Astrocyte (in vitro differentiated cells and primary cell): Measurements from ENCODE around the gene C1QL4. TPM values are rescaled to one million over a fixed set of nuclear protein-coding genes. Genes with fewer than 3 reads are reported as not detected.

Source experiments
- DNase-seq: peaks from one replicate; pipeline ENCODE4 v3.0.0-alpha.2; 2010; ENCODE audit warnings: low read depth
- FAIRE-seq: peaks from 2 replicates; lab custom pipeline; 2011; peaks lifted over from hg19 to GRCh38; lab: Jason Lieb, UNC
- H2AFZ ChIP-seq: 2 replicates; pipeline ENCODE4 v1.6.0; 2012; ENCODE audit warnings: low read depth, low read length, inconsistent platforms
- H3K27ac ChIP-seq: 2 replicates; pipeline ENCODE4 v1.5.1; 2011; ENCODE audit warnings: low read depth, low read length, inconsistent platforms
- H3K27me3 ChIP-seq: 2 replicates; pipeline ENCODE4 v1.6.0; 2011; ENCODE audit warnings: low read length, inconsistent platforms; ENCODE audit not compliant: insufficient read depth
- H3K36me3 ChIP-seq: 2 replicates; pipeline ENCODE4 v1.5.1; 2011; ENCODE audit warnings: low read length, inconsistent platforms; ENCODE audit not compliant: insufficient read depth
- H3K4me1 ChIP-seq: 2 replicates; pipeline ENCODE4 v1.5.1; 2011; ENCODE audit warnings: low read length, inconsistent platforms; ENCODE audit not compliant: insufficient read depth
- H3K4me2 ChIP-seq: 2 replicates; pipeline ENCODE4 v1.6.0; 2012; ENCODE audit warnings: low read length, inconsistent platforms
- H3K4me3 ChIP-seq: 2 replicates; pipeline ENCODE4 v1.5.1; 2011; ENCODE audit warnings: low read depth, mild to moderate bottlenecking, low read length, inconsistent platforms; ENCODE audit not compliant: insufficient read depth
- H3K79me2 ChIP-seq: 2 replicates; pipeline ENCODE4 v1.6.0; 2012; ENCODE audit warnings: mild to moderate bottlenecking, low read length, inconsistent platforms; ENCODE audit not compliant: insufficient read depth
- H3K9ac ChIP-seq: 2 replicates; pipeline ENCODE4 v1.6.0; 2012; ENCODE audit warnings: mild to moderate bottlenecking, low read length, inconsistent platforms
- H3K9me3 ChIP-seq: 2 replicates; pipeline ENCODE4 v1.5.1; 2012; ENCODE audit warnings: low read depth, mild to moderate bottlenecking, low read length, inconsistent platforms; ENCODE audit not compliant: insufficient read depth
- H4K20me1 ChIP-seq: 2 replicates; pipeline ENCODE4 v1.6.0; 2012; ENCODE audit warnings: low read length, inconsistent platforms; ENCODE audit not compliant: insufficient read depth
- H3K27ac Mint-ChIP-seq: one replicate; pipeline ENCODE4 v1.8.0; 2021; ENCODE audit warnings: mild to moderate bottlenecking, mixed read lengths; ENCODE audit not compliant: unreplicated experiment
- H3K27me3 Mint-ChIP-seq: one replicate; pipeline ENCODE4 v1.8.0; 2021; ENCODE audit warnings: low read depth, mixed read lengths; ENCODE audit not compliant: unreplicated experiment
- H3K36me3 Mint-ChIP-seq: one replicate; pipeline ENCODE4 v1.8.0; 2021; ENCODE audit warnings: low read depth, mixed read lengths; ENCODE audit not compliant: unreplicated experiment
- H3K4me1 Mint-ChIP-seq: one replicate; pipeline ENCODE4 v1.8.0; 2021; ENCODE audit warnings: low read depth, mixed read lengths; ENCODE audit not compliant: unreplicated experiment
- H3K4me3 Mint-ChIP-seq: one replicate; pipeline ENCODE4 v1.8.0; 2021; ENCODE audit warnings: mild to moderate bottlenecking, moderate library complexity, mixed read lengths; ENCODE audit not compliant: unreplicated experiment
- H3K9me3 Mint-ChIP-seq: one replicate; pipeline ENCODE4 v1.8.0; 2021; ENCODE audit warnings: mild to moderate bottlenecking, mixed read lengths; ENCODE audit not compliant: unreplicated experiment
- CTCF ChIP-seq: IDR thresholded peaks from 2 replicates; pipeline ENCODE4 v1.5.1; 2011; ENCODE audit warnings: low read depth, mild to moderate bottlenecking, inconsistent platforms, low read length, moderate library complexity; ENCODE audit not compliant: insufficient read depth
- EZH2 ChIP-seq: IDR thresholded peaks from 2 replicates; pipeline ENCODE4 v1.6.1; 2012; ENCODE audit warnings: mild to moderate bottlenecking, low read length, inconsistent platforms; ENCODE audit not compliant: insufficient read depth
- total RNA-seq: library from RNA; stranded (reverse); gene quantifications from 2 replicates; pipeline ENCODE4 v1.2.1, GENCODE V29; 2021

C1QL4 gene
- total RNA-seq, 1 donor from 2014 or later, result 0.09 TPM

GRCh38 chr12:49332891-49333371 lies 4.1 kb downstream of the C1QL4 start:
- Histone ChIP-seq H3K4me1 (peaks cover 3% of the 10 kb centered on the region), H3K9me3 (peaks cover 3% of the 10 kb centered on the region), H3K9ac (no peak overlapping the region), H3K27me3 (peaks cover 48% of the 10 kb centered on the region), H4K20me1 (peaks cover 8% of the 10 kb centered on the region), H3K36me3 (no peaks in the 10 kb centered on the region), H3K27ac (no peak overlapping the region), H3K4me3 (peak overlapping the region; percentile 5), H3K4me2 (peak overlapping the region; percentile 73), H2AFZ (peak overlapping the region; percentile 69), H3K79me2 (no peaks in the 10 kb centered on the region)
- Mint-ChIP-seq H3K27me3 (peaks cover 65% of the 10 kb centered on the region), H3K36me3 (peaks cover 5% of the 10 kb centered on the region), H3K4me1 (no peaks in the 10 kb centered on the region), H3K27ac (no peak overlapping the region), H3K4me3 (peak overlapping the region; percentile 54), H3K9me3 (peaks cover 10% of the 10 kb centered on the region)
- TF ChIP-seq EZH2 (peak; percentile 66), CTCF (no peak)
- no peak for DNase-seq
- FAIRE-seq, result no peak

- peak overlapping the region; percentile 73 for H3K4me2 ChIP-seq
- no peak for TF ChIP-seq EZH2
- no peak for TF ChIP-seq CTCF
- H3K36me3 ChIP-seq, result no peaks in the 10 kb centered on the region
- H4K20me1 ChIP-seq, result peaks cover 8% of the 10 kb centered on the region
- no peak overlapping the region for H3K4me3 ChIP-seq
- no peaks in the 10 kb centered on the region for H3K79me2 ChIP-seq
- FAIRE-seq (no peak), DNase-seq (no peak)
- peaks cover 3% of the 10 kb centered on the region for H3K9me3 ChIP-seq
- H3K4me1 Mint-ChIP-seq, result no peaks in the 10 kb centered on the region
- peaks cover 43% of the 10 kb centered on the region for H3K27me3 ChIP-seq
- peaks cover 3% of the 10 kb centered on the region for H3K4me1 ChIP-seq
- peaks cover 5% of the 10 kb centered on the region for H3K36me3 Mint-ChIP-seq
- H3K27ac Mint-ChIP-seq, result no peak overlapping the region
- H3K9me3 Mint-ChIP-seq, result peaks cover 10% of the 10 kb centered on the region
- H2AFZ ChIP-seq, result no peak overlapping the region
- H3K9ac ChIP-seq, result no peak overlapping the region
- peaks cover 60% of the 10 kb centered on the region for H3K27me3 Mint-ChIP-seq
- no peak overlapping the region for H3K4me3 Mint-ChIP-seq
- no peak overlapping the region for H3K27ac ChIP-seq
These were observed 4.5 kb downstream of the C1QL4 start for GRCh38 chr12:49332441-49332861.

GRCh38 chr12:49331380-49332222 lies 5.4 kb downstream of the C1QL4 start:
- Histone ChIP-seq H3K4me3 (no peak overlapping the region), H3K27ac (no peak overlapping the region), H2AFZ (no peak overlapping the region), H4K20me1 (peaks cover 8% of the 10 kb centered on the region), H3K27me3 (peaks cover 37% of the 10 kb centered on the region), H3K4me1 (peaks cover 3% of the 10 kb centered on the region), H3K79me2 (no peaks in the 10 kb centered on the region), H3K36me3 (no peaks in the 10 kb centered on the region), H3K4me2 (no peak overlapping the region), H3K9me3 (peaks cover 3% of the 10 kb centered on the region), H3K9ac (no peak overlapping the region)
- TF ChIP-seq CTCF (peak; percentile 87), EZH2 (no peak)
- peak; percentile 44 for DNase-seq
- FAIRE-seq, result no peak
- no peaks in the 10 kb centered on the region for H3K4me1 Mint-ChIP-seq
- no peak overlapping the region for H3K4me3 Mint-ChIP-seq
- peaks cover 8% of the 10 kb centered on the region for H3K9me3 Mint-ChIP-seq
- peaks cover 5% of the 10 kb centered on the region for H3K36me3 Mint-ChIP-seq
- no peak overlapping the region for H3K27ac Mint-ChIP-seq
- H3K27me3 Mint-ChIP-seq, result peaks cover 54% of the 10 kb centered on the region
